Activated CD4-positive, alpha-beta T cell treated with anti-CD3 and anti-CD28 coated beads for 36 hours (primary cell): ENCODE results near the gene GATAD2B. TPM values are rescaled to one million over a fixed set of nuclear protein-coding genes. Genes with fewer than 3 reads are reported as not detected.

ENCODE experiments used
- ATAC-seq: fragments of 200-7000 bp; cut with Tn5 transposase; one replicate; pipeline ENCODE4 v1.10.0; 2021; ENCODE audit warnings: mild to moderate bottlenecking, moderate library complexity
- CTCF ChIA-PET: fragments of 350-600 bp; sonication (Branson Sonifier 250); formaldehyde crosslinking; loops from one replicate; lab custom pipeline; 2021; ENCODE audit warnings: antibody characterized with exemption; lab: Charles Lee
- POLR2A ChIA-PET: fragments of 350-600 bp; sonication (Branson Sonifier 250); formaldehyde crosslinking; loops from one replicate; lab custom pipeline; 2021; ENCODE audit warnings: antibody characterized with exemption, inconsistent platforms; lab: Charles Lee
- DNase-seq: peaks from one replicate; pipeline ENCODE4 v3.0.0-alpha.2; 2020
- H3K27ac Mint-ChIP-seq: one replicate; pipeline ENCODE4 v1.8.0; 2021; ENCODE audit warnings: mixed read lengths
- H3K27me3 Mint-ChIP-seq: one replicate; pipeline ENCODE4 v1.8.0; 2021; ENCODE audit warnings: mixed read lengths
- H3K36me3 Mint-ChIP-seq: one replicate; pipeline ENCODE4 v1.8.0; 2021; ENCODE audit warnings: low read depth, mixed read lengths
- H3K4me1 Mint-ChIP-seq: one replicate; pipeline ENCODE4 v1.8.0; 2021; ENCODE audit warnings: mixed read lengths
- H3K4me3 Mint-ChIP-seq: one replicate; pipeline ENCODE4 v1.8.0; 2021; ENCODE audit warnings: mild to moderate bottlenecking, moderate library complexity, mixed read lengths
- H3K9me3 Mint-ChIP-seq: one replicate; pipeline ENCODE4 v1.8.0; 2021; ENCODE audit warnings: low read depth, mixed read lengths
- intact Hi-C, 2 experiments: fragments of 100-400 bp; cut with DNase I in 1 of 2; cut with micrococcal nuclease in 1 of 2; formaldehyde crosslinking; loops; one replicate each; pipeline versions ENCODE4 v1.14.2 to v1.15.1; 2022 to 2024; cut with DNase I, micrococcal nuclease
- total RNA-seq, 2 experiments: library from RNA; stranded (reverse); gene quantifications; one replicate each; pipeline ENCODE4 v1.2.3, GENCODE V29; 2021

Gene GATAD2B
- total RNA-seq, 2 experiments from 2014 or later: 57.0 to 63.9 TPM

- DNase-seq: no peak
- no peak for ATAC-seq
- ChIA-PET POLR2A (no interaction called here), CTCF (no interaction called here)
- intact Hi-C loops: no loop called here
- Mint-ChIP-seq H3K4me1 (peaks cover 7% of the 10 kb centered on the region), H3K36me3 (peaks cover 41% of the 10 kb centered on the region), H3K27me3 (no peaks in the 10 kb centered on the region), H3K9me3 (no peaks in the 10 kb centered on the region), H3K4me3 (no peak overlapping the region), H3K27ac (no peak overlapping the region)
These were observed 9.7 kb upstream of the GATAD2B start for GRCh38 chr1:153932156-153933131.

DNA sequence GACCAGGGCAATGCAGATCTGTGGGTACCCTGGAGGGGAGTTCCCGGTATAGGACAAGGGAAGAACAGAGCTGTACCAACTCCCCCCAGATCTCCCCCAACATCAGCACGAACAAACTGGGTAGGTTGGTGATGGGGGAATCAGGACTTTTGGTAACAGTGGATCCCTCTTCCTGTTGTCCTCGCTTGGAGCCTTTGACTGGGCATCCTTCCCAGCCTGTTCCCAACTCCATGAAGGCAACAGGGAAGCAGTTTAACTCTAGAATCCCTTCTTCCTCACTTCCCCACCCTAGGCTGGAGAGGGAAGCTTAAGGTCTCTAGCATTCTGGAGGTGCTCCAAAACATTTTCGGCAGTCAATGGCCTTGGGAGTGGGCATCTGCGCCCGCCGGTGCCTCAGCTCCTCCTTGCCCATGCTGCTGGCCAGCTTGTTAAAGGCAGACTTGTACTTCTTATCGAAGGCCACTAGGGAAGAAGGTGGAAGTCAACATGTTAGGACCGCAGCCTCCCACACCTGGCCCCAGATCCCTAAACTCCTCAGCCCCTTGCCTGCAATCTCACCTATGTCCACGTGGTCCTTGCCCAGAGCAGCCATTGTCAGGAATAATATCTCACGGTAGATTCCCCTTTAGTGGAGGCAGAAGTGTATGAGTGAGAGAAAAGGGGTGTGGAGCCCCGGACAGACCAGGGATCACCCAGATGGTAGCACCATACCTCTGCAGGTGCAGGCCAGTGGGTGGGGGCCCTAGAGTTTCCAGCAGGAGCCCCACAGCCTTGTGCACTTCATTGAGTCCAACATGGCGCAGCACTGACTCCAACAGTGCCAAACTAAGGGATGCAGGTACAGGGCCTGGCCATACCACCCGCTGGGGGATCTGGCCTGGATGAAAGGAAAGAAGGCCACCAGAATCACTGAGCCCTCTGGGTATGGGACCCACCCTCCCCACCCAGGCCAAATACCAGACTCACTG, 7.5 kb upstream of the GATAD2B start:
- Mint-ChIP-seq H3K9me3 (no peaks in the 10 kb centered on the region), H3K27me3 (no peaks in the 10 kb centered on the region), H3K27ac (no peak overlapping the region), H3K4me3 (no peak overlapping the region), H3K36me3 (peaks cover 25% of the 10 kb centered on the region), H3K4me1 (peaks cover 7% of the 10 kb centered on the region)
- intact Hi-C loops: no loop called here
- POLR2A ChIA-PET: no interaction called here
- DNase-seq: no peak
- no peak for ATAC-seq
- CTCF ChIA-PET: interaction anchor here (0.8 to 1.3 kb wide), 4 partner anchors 14 to 109 kb away, joined by 3 to 5 read pairs (median 3); partner anchors contain the start of gene DENND4B

- Mint-ChIP-seq H3K27me3 (no peaks in the 10 kb centered on the region), H3K27ac (peak overlapping the region; percentile 48), H3K9me3 (no peaks in the 10 kb centered on the region), H3K4me3 (no peak overlapping the region), H3K4me1 (peaks cover 7% of the 10 kb centered on the region), H3K36me3 (peaks cover 17% of the 10 kb centered on the region)
- ChIA-PET POLR2A (interaction anchor here (0.6 kb wide), 1 partner anchor 70 kb away, joined by 4 read pairs; no protein-coding TSS in a partner anchor), CTCF (interaction anchor here (1.0 to 1.3 kb wide), 3 partner anchors 17 to 108 kb away, joined by 3 to 5 read pairs (median 3); partner anchors contain the start of gene DENND4B)
- DNase-seq (no peak), ATAC-seq (no peak)
- intact Hi-C loops: no loop called here
These were observed 6.7 kb upstream of the GATAD2B start for GRCh38 chr1:153929426-153929825.

- DNase-seq (no peak), ATAC-seq (no peak)
- no peaks in the 10 kb centered on the region for H3K9me3 Mint-ChIP-seq
- peak overlapping the region; percentile 44 for H3K27ac Mint-ChIP-seq
- H3K27me3 Mint-ChIP-seq: no peaks in the 10 kb centered on the region
- H3K4me1 Mint-ChIP-seq: peaks cover 9% of the 10 kb centered on the region
- ChIA-PET CTCF (interaction anchor here (1.3 kb wide), 1 partner anchor 108 kb away, joined by 3 read pairs; no protein-coding TSS in a partner anchor), POLR2A (interaction anchor here (0.6 to 0.7 kb wide), 3 partner anchors 16 to 123 kb away, joined by 3 to 4 read pairs (median 4); no protein-coding TSS in a partner anchor)
- intact Hi-C loops: no loop called here
- H3K36me3 Mint-ChIP-seq: peaks cover 13% of the 10 kb centered on the region
- H3K4me3 Mint-ChIP-seq: no peak overlapping the region
These were observed 6.1 kb upstream of the GATAD2B start for GRCh38 chr1:153928791-153929341.

GRCh38 chr1:153928245-153928644, 5.5 kb upstream of the GATAD2B start:
- DNase-seq (no peak), ATAC-seq (no peak)
- Mint-ChIP-seq H3K4me3 (no peak overlapping the region), H3K9me3 (no peaks in the 10 kb centered on the region), H3K36me3 (peaks cover 11% of the 10 kb centered on the region), H3K27me3 (no peaks in the 10 kb centered on the region), H3K4me1 (peaks cover 9% of the 10 kb centered on the region), H3K27ac (peak overlapping the region; percentile 44)
- POLR2A ChIA-PET: interaction anchor here (0.7 kb wide), 1 partner anchor 16 kb away, joined by 3 read pairs; no protein-coding TSS in a partner anchor
- CTCF ChIA-PET: no interaction called here
- intact Hi-C loops: no loop called here

DNA sequence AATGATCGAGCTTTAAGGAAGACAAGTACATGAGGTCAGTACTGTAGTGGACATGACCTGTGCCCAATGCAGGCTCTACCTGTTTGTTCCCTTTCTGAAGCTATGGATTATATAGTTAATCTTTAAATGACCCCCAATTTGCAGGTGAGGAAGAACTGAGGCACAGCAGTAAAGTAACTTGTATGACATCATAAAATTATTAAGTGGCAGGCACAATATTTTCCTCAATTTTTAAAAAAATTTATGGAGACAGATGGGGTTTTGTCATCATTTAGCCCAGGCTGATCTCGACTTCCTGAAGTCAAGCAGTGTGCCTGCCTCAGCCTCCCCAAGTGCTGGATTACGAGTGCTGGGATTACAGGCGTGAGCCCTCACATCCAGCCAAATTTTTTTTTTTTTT, 3.6 kb upstream of the GATAD2B start:
- DNase-seq (no peak), ATAC-seq (no peak)
- ChIA-PET POLR2A (no interaction called here), CTCF (interaction anchor here (0.7 to 1.1 kb wide), 3 partner anchors 14 to 61 kb away, joined by 3 to 4 read pairs (median 4); no protein-coding TSS in a partner anchor)
- Mint-ChIP-seq H3K36me3 (peaks cover 10% of the 10 kb centered on the region), H3K4me1 (peaks cover 11% of the 10 kb centered on the region), H3K4me3 (no peak overlapping the region), H3K27ac (no peak overlapping the region), H3K27me3 (no peaks in the 10 kb centered on the region), H3K9me3 (no peaks in the 10 kb centered on the region)
- intact Hi-C loops: no loop called here

DNA sequence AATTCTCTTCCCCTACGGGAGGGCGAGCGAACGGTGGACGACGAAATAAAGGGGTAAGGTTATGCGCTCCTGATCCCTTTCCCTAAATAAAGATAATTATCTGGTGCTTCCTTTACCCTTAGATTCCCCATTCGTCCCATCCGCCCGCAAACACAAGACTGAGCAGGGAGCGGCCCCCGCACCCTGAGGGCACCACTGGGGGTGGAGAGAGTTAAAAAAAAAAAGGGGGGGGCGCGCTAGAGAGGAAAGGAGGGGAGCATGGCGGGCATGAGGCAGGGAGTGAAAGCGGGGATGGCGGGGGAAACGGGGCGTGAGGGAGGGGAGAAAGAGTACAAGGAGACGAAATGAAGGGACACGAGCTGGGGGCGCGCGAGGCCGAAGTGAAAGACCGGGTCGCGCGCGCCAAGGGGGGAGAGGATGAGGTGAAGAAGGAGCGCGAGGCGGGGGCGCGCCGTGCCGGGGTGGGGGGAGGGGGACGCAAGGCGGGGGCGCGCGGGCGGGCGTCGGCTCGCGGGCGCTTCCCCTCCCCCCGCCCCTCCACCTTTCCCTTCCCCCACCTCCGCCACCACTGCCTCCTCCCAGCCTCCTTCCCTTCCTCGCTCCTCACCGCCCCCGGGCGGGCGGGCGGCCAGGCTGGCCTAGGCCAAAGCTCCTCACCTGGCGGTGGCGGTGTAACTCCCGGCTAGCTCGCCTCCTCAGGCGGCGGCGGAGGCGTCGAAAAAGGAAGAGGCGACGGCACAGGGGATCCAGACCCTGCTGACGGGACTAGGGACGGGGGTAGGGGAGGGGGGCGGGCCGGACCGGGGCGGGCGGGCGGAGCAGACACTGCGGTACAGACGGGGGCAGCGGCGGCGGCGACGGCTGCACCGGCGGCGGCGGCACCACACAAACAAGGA, 448 bp downstream of the GATAD2B start:
- peak overlapping the region; percentile 89 for H3K4me3 Mint-ChIP-seq
- peak; percentile 87 for DNase-seq

DNA sequence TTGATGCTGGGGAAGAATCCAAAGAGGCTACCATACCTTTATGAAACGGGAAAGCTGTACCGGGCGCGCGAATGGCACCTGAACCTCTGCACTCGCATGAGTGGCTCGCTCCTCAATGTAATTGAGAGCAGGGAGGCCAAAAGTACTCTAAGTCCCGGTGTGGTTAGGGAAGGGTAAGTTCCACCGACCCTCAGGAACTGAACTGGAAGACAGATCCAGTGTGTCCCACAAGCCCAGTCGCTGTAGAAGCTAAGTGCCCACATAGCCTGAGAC, 1.0 kb downstream of the GATAD2B start:
- ChIA-PET POLR2A (interaction anchor here (0.6 to 3.6 kb wide), 7 partner anchors 17 to 352 kb away, joined by 3 to 24 read pairs (median 4); partner anchors contain the start of genes DENND4B, RPS27 and SLC39A1), CTCF (interaction anchor here (0.7 to 4.1 kb wide), 10 partner anchors 8 to 146 kb away, joined by 3 to 12 read pairs (median 4); partner anchors contain the start of gene DENND4B)
- ATAC-seq (no peak), DNase-seq (no peak)
- intact Hi-C loops: loop anchor here (2.0 to 5.0 kb wide), 8 partner anchors 34 to 685 kb away; partner anchors contain the start of gene RPS27 (in 1 of the 2)
- H3K4me1 Mint-ChIP-seq: peaks cover 48% of the 10 kb centered on the region
- H3K27me3 Mint-ChIP-seq: no peaks in the 10 kb centered on the region
- H3K9me3 Mint-ChIP-seq: no peaks in the 10 kb centered on the region
- H3K36me3 Mint-ChIP-seq: peaks cover 16% of the 10 kb centered on the region
- peak overlapping the region; percentile 89 for H3K4me3 Mint-ChIP-seq
- peak overlapping the region; percentile 89 for H3K27ac Mint-ChIP-seq

More for the DNA sequence above, 448 bp downstream of the GATAD2B start:
- intact Hi-C loops: loop anchor here (2.0 to 5.0 kb wide), 8 partner anchors 35 to 684 kb away; partner anchors contain the start of gene RPS27 (in 1 of the 2)
- ATAC-seq: peak; percentile 18
- H3K4me1 Mint-ChIP-seq: peaks cover 42% of the 10 kb centered on the region
- ChIA-PET POLR2A (interaction anchor here (0.6 to 3.6 kb wide), 5 partner anchors 23 to 351 kb away, joined by 3 to 24 read pairs (median 6); partner anchors contain the start of genes DENND4B, RPS27 and SLC39A1), CTCF (interaction anchor here (0.5 to 4.1 kb wide), 14 partner anchors 9 to 350 kb away, joined by 3 to 12 read pairs (median 4); partner anchors contain the start of genes DENND4B and RPS27)
- H3K27ac Mint-ChIP-seq: peak overlapping the region; percentile 89
- peaks cover 16% of the 10 kb centered on the region for H3K36me3 Mint-ChIP-seq
- no peaks in the 10 kb centered on the region for H3K9me3 Mint-ChIP-seq
- no peaks in the 10 kb centered on the region for H3K27me3 Mint-ChIP-seq

DNA sequence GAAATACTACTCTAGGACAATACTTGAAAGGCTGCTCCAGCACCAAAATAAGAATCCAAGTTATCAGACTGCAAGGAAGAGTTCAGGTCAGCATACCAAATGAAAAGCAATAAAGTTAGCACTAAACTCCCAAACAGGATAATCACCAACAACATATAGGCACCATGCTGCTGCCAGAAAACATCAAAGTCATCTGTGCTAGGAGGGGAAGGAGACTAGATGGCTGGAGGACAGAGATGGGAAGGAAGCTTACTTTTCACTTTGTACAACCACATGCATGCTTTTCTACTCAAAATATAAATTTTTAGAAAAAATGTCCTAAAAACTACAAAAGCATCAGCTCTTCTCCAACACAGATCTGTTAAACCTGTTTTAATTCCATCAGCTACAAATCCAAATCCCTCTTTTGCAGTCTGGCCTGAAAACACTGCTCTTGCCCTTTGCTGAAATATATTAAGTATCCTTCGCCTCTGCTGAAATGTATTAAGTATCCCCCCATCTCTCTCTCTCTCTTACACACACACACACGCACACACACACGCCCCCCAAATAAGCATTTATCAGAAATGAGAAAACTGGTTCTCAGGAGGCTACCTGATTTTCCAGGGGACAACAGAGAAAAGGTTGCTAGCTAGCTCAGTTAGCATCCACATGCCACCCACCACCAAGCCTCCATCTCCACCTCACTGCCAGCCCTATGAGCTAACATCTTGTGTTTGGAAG, 1.5 kb downstream of the GATAD2B start:
- CTCF ChIA-PET: interaction anchor here (0.7 to 4.1 kb wide), 11 partner anchors 8 to 146 kb away, joined by 3 to 12 read pairs (median 4); partner anchors contain the start of gene DENND4B
- DNase-seq (no peak), ATAC-seq (no peak)
- peak overlapping the region; percentile 89 for H3K4me3 Mint-ChIP-seq
- no peaks in the 10 kb centered on the region for H3K9me3 Mint-ChIP-seq
- H3K27me3 Mint-ChIP-seq: no peaks in the 10 kb centered on the region
- POLR2A ChIA-PET: interaction anchor here (0.6 to 3.6 kb wide), 7 partner anchors 17 to 352 kb away, joined by 3 to 17 read pairs (median 4); partner anchors contain the start of genes RPS27 and SLC39A1
- H3K36me3 Mint-ChIP-seq: peaks cover 18% of the 10 kb centered on the region
- peaks cover 52% of the 10 kb centered on the region for H3K4me1 Mint-ChIP-seq
- peak overlapping the region; percentile 89 for H3K27ac Mint-ChIP-seq
- intact Hi-C loops: loop anchor here (5.0 kb wide), 3 partner anchors 34 to 99 kb away; no protein-coding TSS in a partner anchor
